Gastrocnemius medialis (tissue), 4 donors: ENCODE measurements around the gene ILDR2.

ENCODE experiments used
- POLR2A ChIP-seq, 2 donors: fragments of 450-650 bp; IDR thresholded peaks; one replicate each; pipeline ENCODE4 v1.6.1; 2017; ENCODE audit warnings: antibody characterized with exemption in 2 of 2, mild to moderate bottlenecking in 2 of 2, moderate library complexity in 2 of 2
- TF ChIP-seq, protein P1 (sequence below), 5 experiments: fragments of 450-650 bp in 3 of 5; fragments of 200-600 bp in 2 of 5; sonication (generic) in 2 of 5; IDR thresholded peaks in 4 of 5; conservative IDR thresholded peaks in 1 of 5; 1 replicate in 4 of 5; 2 replicates in 1 of 5; pipeline ENCODE4 v1.5.1; 2016 to 2019; ENCODE audit warnings: antibody characterized with exemption in 5 of 5, mild to moderate bottlenecking in 3 of 5, moderate library complexity in 3 of 5

DNA sequence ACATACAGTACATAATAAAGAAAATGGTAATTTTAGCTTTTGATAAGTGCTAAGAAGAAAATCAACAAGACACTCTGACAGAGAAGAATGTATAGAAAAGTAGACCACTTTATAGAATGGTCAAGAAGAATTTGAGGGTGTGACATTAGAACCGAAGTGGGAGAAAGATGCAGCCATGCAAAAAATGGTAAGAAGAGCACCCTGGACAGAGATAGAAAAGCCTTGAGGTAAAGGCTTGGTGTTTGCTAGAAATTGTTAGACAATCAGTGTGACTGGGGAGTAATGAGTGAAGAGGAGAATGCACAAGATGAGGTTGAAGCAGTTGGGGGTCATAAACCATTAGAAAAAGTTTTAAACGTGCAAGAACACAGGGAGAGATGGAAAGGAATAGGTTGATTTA is 37.2 kb upstream of the ILDR2 start:
- TF ChIP-seq, protein P1, sequence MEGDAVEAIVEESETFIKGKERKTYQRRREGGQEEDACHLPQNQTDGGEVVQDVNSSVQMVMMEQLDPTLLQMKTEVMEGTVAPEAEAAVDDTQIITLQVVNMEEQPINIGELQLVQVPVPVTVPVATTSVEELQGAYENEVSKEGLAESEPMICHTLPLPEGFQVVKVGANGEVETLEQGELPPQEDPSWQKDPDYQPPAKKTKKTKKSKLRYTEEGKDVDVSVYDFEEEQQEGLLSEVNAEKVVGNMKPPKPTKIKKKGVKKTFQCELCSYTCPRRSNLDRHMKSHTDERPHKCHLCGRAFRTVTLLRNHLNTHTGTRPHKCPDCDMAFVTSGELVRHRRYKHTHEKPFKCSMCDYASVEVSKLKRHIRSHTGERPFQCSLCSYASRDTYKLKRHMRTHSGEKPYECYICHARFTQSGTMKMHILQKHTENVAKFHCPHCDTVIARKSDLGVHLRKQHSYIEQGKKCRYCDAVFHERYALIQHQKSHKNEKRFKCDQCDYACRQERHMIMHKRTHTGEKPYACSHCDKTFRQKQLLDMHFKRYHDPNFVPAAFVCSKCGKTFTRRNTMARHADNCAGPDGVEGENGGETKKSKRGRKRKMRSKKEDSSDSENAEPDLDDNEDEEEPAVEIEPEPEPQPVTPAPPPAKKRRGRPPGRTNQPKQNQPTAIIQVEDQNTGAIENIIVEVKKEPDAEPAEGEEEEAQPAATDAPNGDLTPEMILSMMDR (IDR thresholded peaks at IDR 0.05 in 4 of 5, conservative IDR thresholded peaks at IDR 0.05 in 1 of 5), result no peak
- TF ChIP-seq POLR2A (IDR thresholded peaks at IDR 0.05), result no peak
